HCT116 (cell line): ENCODE measurements around the gene TENM4. TPM values are rescaled to one million over a fixed set of nuclear protein-coding genes. Genes with fewer than 3 reads are reported as not detected.

Experiments
- ATAC-seq: fragments of 200-7000 bp; cut with Tn5 transposase; 2 replicates; pipeline ENCODE4 v1.9.1; 2020; ENCODE audit warnings: mild to moderate bottlenecking, moderate library complexity
- BruUV-seq: library from RNA; stranded (reverse); fragments of 400-500 nt; replicated peaks from 2 replicates; lab custom pipeline; 2021; lab: Mats Ljungman, UMichigan
- CTCF ChIA-PET: fragments of 300-600 bp; sonication (Branson Sonifier 250); formaldehyde crosslinking; loops from one replicate; lab custom pipeline; 2021; ENCODE audit warnings: antibody characterized with exemption; lab: Charles Lee
- POLR2A ChIA-PET: fragments of 300-600, 350-600 bp; sonication (Branson Sonifier 250); formaldehyde crosslinking; loops from one replicate; lab custom pipeline; 2021; ENCODE audit warnings: antibody characterized with exemption; lab: Charles Lee
- RAD21 ChIA-PET, 2 experiments: fragments of 300-600 bp; sonication (Branson Sonifier 250); formaldehyde crosslinking; loops; one replicate each; lab custom pipeline; 2023; ENCODE audit warnings: low total read pairs in 2 of 2; ENCODE audit not compliant: uncharacterized antibody in 2 of 2, unreplicated experiment in 2 of 2, low non-redundant PET in 1 of 2; lab: Charles Lee
- DNase-seq: peaks from one replicate; pipeline ENCODE4 v3.0.0-alpha.2; 2010; ENCODE audit warnings: low read depth, low spot score
- H2AFZ ChIP-seq: fragments of 200-600 bp; shearing (Covaris generic), sonication (generic); 2 replicates; pipeline ENCODE4 v1.6.1; 2017; ENCODE audit warnings: low read depth, mixed run types, mixed read lengths, antibody characterized with exemption, low read length; ENCODE audit not compliant: poor library complexity, severe bottlenecking
- H3K27ac ChIP-seq: 2 replicates; pipeline ENCODE4 v1.5.1; 2012; ENCODE audit warnings: low read depth, low read length
- H3K27me3 ChIP-seq: fragments of 200-600 bp; sonication (generic); 2 replicates; pipeline ENCODE4 v1.6.1; 2016; ENCODE audit warnings: mixed run types, low read length, mixed read lengths; ENCODE audit not compliant: insufficient read depth
- H3K36me3 ChIP-seq, 2 experiments: fragments of 200-500 bp in 1 of 2; fragments of 200-600 bp in 1 of 2; sonication (Bioruptor generic) in 1 of 2; sonication (generic) in 1 of 2; 2 replicates each; pipeline versions ENCODE4 v1.5.1 to v1.6.1; 2014 to 2016; ENCODE audit warnings: low read length in 2 of 2, inconsistent platforms in 1 of 2, mixed read lengths in 1 of 2, mixed run types in 1 of 2; ENCODE audit not compliant: insufficient read depth in 2 of 2, control insufficient read depth in 1 of 2
- H3K4me1 ChIP-seq, 2 experiments: fragments of 200-600 bp in 1 of 2; sonication (generic) in 1 of 2; 2 replicates each; pipeline versions ENCODE4 v1.5.1 to v1.6.1; 2012 to 2017; ENCODE audit warnings: low read length in 2 of 2, inconsistent platforms in 1 of 2, mild to moderate bottlenecking in 1 of 2, mixed read lengths in 1 of 2, mixed run types in 1 of 2, moderate library complexity in 1 of 2; ENCODE audit not compliant: insufficient read depth in 2 of 2, control insufficient read depth in 1 of 2
- H3K4me2 ChIP-seq: fragments of 200-600 bp; sonication (generic); 2 replicates; pipeline ENCODE4 v1.6.1; 2017; ENCODE audit warnings: mixed run types, low read length, mixed read lengths
- H3K4me3 ChIP-seq, 2 experiments: fragments of 200-600 bp in 1 of 2; sonication (generic) in 1 of 2; replicated peaks in 1 of 2; 2 replicates each; pipeline ENCODE4 v1.5.1; 2011 to 2016; ENCODE audit warnings: low read length in 2 of 2, control low read depth in 1 of 2, low read depth in 1 of 2, mild to moderate bottlenecking in 1 of 2, mixed read lengths in 1 of 2, mixed run types in 1 of 2
- H3K79me2 ChIP-seq: fragments of 200-600 bp; sonication (generic); 2 replicates; pipeline ENCODE4 v1.6.1; 2017; ENCODE audit warnings: mild to moderate bottlenecking, mixed run types, low read length, moderate library complexity, mixed read lengths; ENCODE audit not compliant: insufficient read depth
- H3K9ac ChIP-seq: fragments of 200-600 bp; sonication (generic); 2 replicates; pipeline ENCODE4 v1.6.1; 2016; ENCODE audit warnings: low read length, mixed read lengths
- H3K9me2 ChIP-seq: fragments of 200-600 bp; sonication (generic), shearing (Covaris generic); 2 replicates; pipeline ENCODE4 v1.6.1; 2017; ENCODE audit warnings: mixed run types, mild to moderate bottlenecking, moderate library complexity; ENCODE audit not compliant: insufficient read depth
- H3K9me3 ChIP-seq, 2 experiments: fragments of 200-500 bp in 1 of 2; fragments of 200-600 bp in 1 of 2; sonication (Bioruptor generic) in 1 of 2; sonication (generic) in 1 of 2; 2 replicates each; pipeline ENCODE4 v1.6.1; 2014 to 2017; ENCODE audit warnings: low read length in 2 of 2, mixed read lengths in 2 of 2, inconsistent platforms in 1 of 2, low read depth in 1 of 2, mild to moderate bottlenecking in 1 of 2, mixed run types in 1 of 2, moderate library complexity in 1 of 2; ENCODE audit not compliant: control insufficient read depth in 1 of 2, insufficient read depth in 1 of 2
- H4K20me1 ChIP-seq: fragments of 200-600 bp; sonication (generic), shearing (Covaris generic); 2 replicates; pipeline ENCODE4 v1.6.1; 2017; ENCODE audit warnings: mixed run types, mild to moderate bottlenecking, moderate library complexity; ENCODE audit not compliant: insufficient read depth
- ATF3 ChIP-seq: IDR thresholded peaks from 2 replicates; pipeline ENCODE4 v1.6.1; 2012
- CBX3 ChIP-seq: IDR thresholded peaks from 2 replicates; pipeline ENCODE4 v1.6.1; 2012; ENCODE audit warnings: low read depth
- EGR1 ChIP-seq: IDR thresholded peaks from 2 replicates; pipeline ENCODE4 v1.6.1; 2012; ENCODE audit warnings: low read depth
- ELF1 ChIP-seq: IDR thresholded peaks from 2 replicates; pipeline ENCODE4 v1.6.1; 2012; ENCODE audit warnings: low read depth, borderline replicate concordance
- EZH2phosphoT487 ChIP-seq: fragments of 200-600 bp; IDR thresholded peaks from 2 replicates; pipeline ENCODE4 v1.6.1; 2018; ENCODE audit warnings: antibody characterized with exemption, borderline replicate concordance
- FOSL1 ChIP-seq: IDR thresholded peaks from 2 replicates; pipeline ENCODE4 v1.6.1; 2012; ENCODE audit warnings: low read depth
- POLR2A ChIP-seq: IDR thresholded peaks from 2 replicates; pipeline ENCODE4 v1.7.0; 2011; ENCODE audit warnings: borderline replicate concordance; ENCODE audit not compliant: insufficient read depth, insufficient read length; ENCODE audit errors: extremely low read depth
- REST ChIP-seq: IDR thresholded peaks from 2 replicates; pipeline ENCODE4 v1.6.1; 2012; ENCODE audit warnings: low read depth
- SP1 ChIP-seq: IDR thresholded peaks from 2 replicates; pipeline ENCODE4 v1.6.1; 2012; ENCODE audit warnings: low read depth
- intact Hi-C: fragments of 100-400 bp; cut with micrococcal nuclease; formaldehyde crosslinking; loops from 2 replicates; pipeline ENCODE4 v1.10.0; 2022
- total RNA-seq: library from RNA; stranded (reverse); gene quantifications from one replicate; pipeline ENCODE4 v1.2.1, GENCODE V29; 2021; ENCODE audit not compliant: unreplicated experiment

Gene TENM4
- total RNA-seq, 1 experiment from 2014 or later = 0.05 TPM

DNA sequence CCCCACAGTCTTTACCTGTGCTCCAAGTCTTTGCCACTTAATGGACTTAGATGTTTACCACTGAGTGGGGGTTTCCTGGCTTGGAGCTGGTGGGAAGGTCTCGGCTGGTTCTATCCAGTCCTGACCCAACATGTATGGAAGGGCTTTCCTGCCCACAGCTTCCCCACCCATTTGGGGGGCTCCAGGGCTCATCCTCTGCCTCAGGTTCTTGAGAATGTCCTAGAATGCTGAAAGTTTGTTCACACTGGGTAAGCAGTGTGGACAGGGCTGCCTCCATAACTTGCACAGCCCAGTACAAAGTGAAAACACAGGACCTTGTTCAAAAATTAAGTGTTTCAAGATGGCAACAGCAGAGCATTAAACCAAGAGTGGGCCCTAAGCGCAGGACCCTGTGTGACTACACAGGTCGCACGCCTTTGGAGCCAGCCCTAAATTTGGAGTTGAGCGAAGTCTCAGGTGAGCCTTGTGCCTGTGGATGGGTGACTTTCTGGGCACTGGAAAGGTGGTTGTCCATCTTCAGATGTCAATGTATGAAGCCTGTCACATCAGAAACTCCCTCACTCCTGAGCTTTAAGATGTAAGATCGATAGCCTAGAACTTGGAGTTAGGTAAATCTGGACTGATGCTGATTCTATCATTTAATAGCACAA is 793.4 kb downstream of the TENM4 start:
- BruUV-seq = no TSS peak
- no peak for DNase-seq
- no peaks in the 10 kb centered on the region for H3K9me2 ChIP-seq

More for the DNA sequence above, 793.4 kb downstream of the TENM4 start:
- H3K9ac ChIP-seq = no peak overlapping the region
- H3K9me3 ChIP-seq = no peaks in the 10 kb centered on the region
- H3K79me2 ChIP-seq = no peaks in the 10 kb centered on the region
- H3K4me3 ChIP-seq = no peak overlapping the region
- ChIA-PET CTCF (interaction anchor here (0.6 to 4.4 kb wide), 13 partner anchors 9 to 453 kb away, joined by 3 to 158 read pairs (median 3); no protein-coding TSS in a partner anchor), POLR2A (no interaction called here), RAD21 (interaction anchor here (1.6 to 2.4 kb wide), 2 partner anchors 68 kb away, joined by 8 to 24 read pairs; no protein-coding TSS in a partner anchor)
- no peak overlapping the region for H3K27ac ChIP-seq
- H3K4me1 ChIP-seq = no peaks in the 10 kb centered on the region
- no peak overlapping the region for H3K4me2 ChIP-seq
- TF ChIP-seq POLR2A (no peak), CBX3 (no peak), FOSL1 (no peak), ELF1 (no peak), SP1 (no peak), EZH2phosphoT487 (no peak), EGR1 (no peak), ATF3 (no peak), REST (no peak)
- no peaks in the 10 kb centered on the region for H3K36me3 ChIP-seq
- no peaks in the 10 kb centered on the region for H4K20me1 ChIP-seq
- ATAC-seq = no peak
- intact Hi-C loops = loop anchor here (5.0 kb wide), 1 partner anchor 150 kb away; no protein-coding TSS in a partner anchor
- H3K27me3 ChIP-seq = peaks cover 35% of the 10 kb centered on the region
- no peak overlapping the region for H2AFZ ChIP-seq
